ENCODE measurements around the gene CRTAC1.
A peak's percentile ranks its signal among the peaks of the same experiment; 100 is the strongest.

Gene CRTAC1

GRCh38 chr10:98030093-98030821 lies at the start of gene CRTAC1:
TSS of gene CRTAC1 (minus strand) at chr10:98030621. CDS start at chr10:98030472, 149 bp downstream.
- peak within 1 kb of the TSS; percentile 58 for H3K4me3 ChIP-seq (ENCODE audit: low read depth, low read length)

GRCh38 chr10:98078774-98079173 lies 48.4 kb upstream of the CRTAC1 start:
- no peak overlapping the region for H3K4me3 ChIP-seq (ENCODE audit: low read depth, low read length)

- H3K4me3 ChIP-seq (ENCODE audit: low read depth, low read length) = no peak overlapping the region
These were observed 46.8 kb upstream of the CRTAC1 start for GRCh38 chr10:98077223-98077622.

GRCh38 chr10:98076086-98076485 lies 45.7 kb upstream of the CRTAC1 start:
- H3K4me3 ChIP-seq (ENCODE audit: low read depth, low read length) = no peak overlapping the region

DNA sequence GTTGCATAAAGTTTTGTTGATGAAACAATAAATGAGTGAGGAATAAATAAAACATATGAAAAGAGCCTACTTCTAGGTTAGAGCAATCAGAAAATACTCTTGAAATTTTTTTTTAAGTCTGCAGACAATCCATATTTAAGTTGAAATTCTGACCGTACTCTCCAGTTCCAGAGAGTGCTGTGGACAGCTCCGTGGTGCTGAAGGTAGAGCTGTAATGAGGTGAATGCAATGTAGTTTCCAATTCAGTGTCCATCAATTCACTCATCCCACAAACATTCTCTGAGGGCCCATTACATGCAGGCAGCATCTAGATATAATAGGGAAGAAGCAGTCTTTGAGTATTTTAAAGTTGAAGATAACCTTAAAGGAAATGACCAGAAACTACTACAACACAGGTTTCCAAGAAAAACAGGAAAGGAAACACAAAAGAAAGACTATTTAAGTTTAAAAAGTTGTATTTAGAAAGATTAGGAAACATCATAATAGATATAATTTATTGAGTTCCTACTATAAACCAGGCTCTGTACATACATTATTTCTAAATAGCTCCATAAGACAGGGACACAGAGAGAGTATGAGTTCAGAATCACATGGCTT lies 44.0 kb upstream of the CRTAC1 start:
- H3K4me3 ChIP-seq (ENCODE audit: low read depth, low read length) = no peak overlapping the region

- H3K4me3 ChIP-seq (ENCODE audit: low read depth, low read length) = no peak overlapping the region
These were observed 36.7 kb upstream of the CRTAC1 start for GRCh38 chr10:98067165-98067564.

DNA sequence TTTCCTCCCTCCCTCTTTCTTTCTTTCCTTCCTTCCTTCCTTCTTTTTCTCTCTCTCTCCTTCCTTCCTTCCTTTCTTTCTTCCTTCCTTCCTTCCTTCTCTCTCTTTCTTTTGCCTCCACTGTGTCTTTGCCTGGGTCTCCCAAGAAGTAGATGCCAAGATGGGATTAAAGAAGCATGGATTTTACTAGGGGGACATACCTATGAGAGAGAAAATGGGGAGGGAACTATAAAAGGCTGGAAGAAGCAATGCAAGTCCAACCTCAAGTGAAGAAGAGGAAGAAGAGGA lies 33.3 kb upstream of the CRTAC1 start:
- no peak overlapping the region for H3K4me3 ChIP-seq (ENCODE audit: low read depth, low read length)

DNA sequence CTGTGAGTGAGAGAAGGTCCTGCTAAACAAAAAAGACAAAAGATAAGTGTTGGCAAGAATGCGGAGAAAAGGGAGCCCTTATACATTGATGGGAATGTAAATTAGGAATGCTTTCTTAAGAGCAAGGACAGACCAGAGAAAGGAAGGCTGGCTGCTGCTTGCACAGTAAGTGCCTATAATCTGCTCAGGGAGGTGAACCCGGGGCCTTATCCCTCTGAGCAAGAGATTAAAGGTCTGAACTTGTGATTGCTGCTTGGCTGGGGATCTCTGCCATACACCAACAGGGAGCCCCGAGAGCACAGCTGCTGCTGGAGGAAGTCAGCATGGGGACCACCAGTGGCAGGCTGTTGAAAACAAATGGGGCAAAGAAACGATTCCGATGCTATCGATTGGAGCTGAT lies 32.0 kb upstream of the CRTAC1 start:
- H3K4me3 ChIP-seq (ENCODE audit: low read depth, low read length) = no peak overlapping the region

GRCh38 chr10:98060079-98060478 lies 29.7 kb upstream of the CRTAC1 start:
- no peak overlapping the region for H3K4me3 ChIP-seq (ENCODE audit: low read depth, low read length)

DNA sequence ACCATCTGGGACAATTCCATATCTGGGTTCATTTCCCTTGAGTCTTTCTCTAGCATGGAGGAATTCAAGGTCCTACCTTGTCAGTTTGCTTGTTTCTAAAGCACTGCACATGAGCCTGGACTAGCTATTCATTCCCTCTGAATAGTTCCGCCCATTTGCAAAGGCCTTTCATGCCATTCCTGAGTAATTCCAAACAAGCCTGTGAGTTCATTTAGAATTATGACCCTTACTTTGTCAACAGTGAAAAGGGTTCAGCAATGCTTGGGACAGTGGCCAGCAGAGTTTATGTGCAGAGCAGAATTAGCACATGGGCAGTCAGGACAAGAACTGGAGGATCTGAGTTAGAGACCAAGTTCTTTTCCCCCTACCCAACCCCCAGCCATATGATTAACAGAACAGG lies 27.9 kb upstream of the CRTAC1 start:
- no peak overlapping the region for H3K4me3 ChIP-seq (ENCODE audit: low read depth, low read length)

DNA sequence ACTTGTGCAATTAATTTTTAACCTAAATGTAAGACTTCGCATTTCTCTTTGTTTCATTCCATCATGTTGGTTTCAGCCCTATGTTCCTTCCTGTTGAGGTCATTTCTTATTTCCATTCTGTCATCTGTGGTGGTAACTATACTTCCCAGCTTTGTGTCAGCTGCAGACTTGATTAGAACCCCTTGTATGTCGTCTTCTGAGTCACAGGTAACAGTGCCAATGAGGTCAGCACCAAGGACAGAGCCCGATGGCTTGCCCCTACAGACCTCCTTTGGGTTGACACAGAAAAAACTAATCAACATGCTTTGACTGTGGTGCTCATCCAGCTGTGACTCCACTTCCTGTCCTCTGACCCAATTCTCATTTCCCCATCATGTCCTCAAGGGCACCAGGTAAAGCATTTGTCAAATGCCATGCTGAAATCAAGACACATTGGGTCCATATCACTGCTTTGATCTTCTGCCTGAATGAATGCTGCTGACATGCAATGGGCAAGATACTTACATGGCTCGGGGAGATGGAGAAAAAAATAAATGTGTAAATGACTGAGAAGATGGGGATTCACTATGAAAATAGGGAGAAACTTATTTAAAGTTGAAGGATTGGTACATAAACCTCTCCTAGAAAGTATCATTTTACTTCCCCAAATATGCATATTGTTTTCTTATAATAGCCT lies 25.6 kb upstream of the CRTAC1 start:
- H3K4me3 ChIP-seq (ENCODE audit: low read depth, low read length) = no peak overlapping the region

DNA sequence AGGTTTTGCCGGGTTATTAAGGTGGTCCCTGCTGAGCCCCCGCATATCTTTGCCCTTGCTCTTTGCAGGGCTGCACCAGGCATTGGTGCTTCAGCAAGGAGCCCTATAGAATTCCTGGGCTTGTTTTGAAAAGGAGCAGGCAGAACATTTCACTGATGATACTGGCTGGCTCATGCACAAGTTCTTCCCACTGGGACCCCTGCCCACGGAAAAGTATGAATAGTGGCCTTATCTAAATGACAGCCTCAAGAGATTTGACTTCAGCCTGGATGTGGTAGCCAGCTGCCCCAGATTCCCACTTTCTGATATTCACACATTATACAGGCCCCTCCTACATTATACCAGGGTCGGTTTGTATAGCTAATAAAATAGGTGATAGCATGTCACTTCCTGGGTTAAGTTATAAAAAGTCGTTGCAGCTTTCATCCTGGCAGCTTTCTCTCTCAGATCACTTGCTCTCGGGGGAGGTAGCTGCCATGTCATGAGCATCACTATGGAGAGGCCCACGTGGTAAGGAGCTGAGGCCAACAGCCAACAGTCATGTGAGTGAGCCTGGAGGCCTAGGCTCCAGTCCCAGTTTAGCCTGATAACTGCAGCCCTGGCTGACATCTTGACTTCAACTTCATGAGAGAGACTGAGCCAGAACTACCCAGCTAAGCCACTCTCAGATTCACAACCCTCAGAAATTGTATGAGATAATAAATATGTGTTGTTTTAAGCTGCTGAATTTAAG lies 16.8 kb upstream of the CRTAC1 start:
- H3K4me3 ChIP-seq (ENCODE audit: low read depth, low read length) = no peak overlapping the region

GRCh38 chr10:98045785-98046389 lies 15.5 kb upstream of the CRTAC1 start:
- no peak overlapping the region for H3K4me3 ChIP-seq (ENCODE audit: low read depth, low read length)

GRCh38 chr10:98041352-98042043 lies 11.1 kb upstream of the CRTAC1 start:
- H3K4me3 ChIP-seq (ENCODE audit: low read depth, low read length) = no peak overlapping the region

- H3K4me3 ChIP-seq (ENCODE audit: low read depth, low read length) = no peak overlapping the region
These were observed 9.4 kb upstream of the CRTAC1 start for GRCh38 chr10:98039690-98040381.

GRCh38 chr10:98038288-98038687 lies 7.9 kb upstream of the CRTAC1 start:
- H3K4me3 ChIP-seq (ENCODE audit: low read depth, low read length) = no peak overlapping the region

DNA sequence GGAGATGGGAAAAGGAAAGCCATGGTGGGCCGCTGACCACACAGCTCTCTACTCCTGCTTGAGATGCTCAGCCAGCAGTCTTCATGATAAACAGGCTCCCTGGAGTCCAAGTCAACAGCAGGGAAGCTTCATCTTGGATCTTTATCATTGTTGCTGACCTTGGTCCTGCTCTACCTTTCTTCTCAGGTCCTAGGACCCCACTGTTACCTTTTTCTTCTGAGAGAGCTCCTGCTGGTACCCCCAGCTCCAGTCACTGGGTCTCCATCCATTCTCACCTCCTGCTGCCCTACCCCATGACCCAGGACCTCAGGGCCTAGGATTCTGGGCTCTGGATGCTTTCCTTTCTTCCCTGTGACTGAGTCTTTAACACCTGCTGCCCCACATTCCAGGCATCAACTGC lies 5.2 kb upstream of the CRTAC1 start:
- H3K4me3 ChIP-seq (ENCODE audit: low read depth, low read length) = no peak overlapping the region

GRCh38 chr10:98033515-98033914 lies 3.1 kb upstream of the CRTAC1 start:
- no peak overlapping the region for H3K4me3 ChIP-seq (ENCODE audit: low read depth, low read length)

GRCh38 chr10:98031440-98031839 lies 1.0 kb upstream of the CRTAC1 start:
- peak overlapping the region; percentile 13 for H3K4me3 ChIP-seq (ENCODE audit: low read depth, low read length)

DNA sequence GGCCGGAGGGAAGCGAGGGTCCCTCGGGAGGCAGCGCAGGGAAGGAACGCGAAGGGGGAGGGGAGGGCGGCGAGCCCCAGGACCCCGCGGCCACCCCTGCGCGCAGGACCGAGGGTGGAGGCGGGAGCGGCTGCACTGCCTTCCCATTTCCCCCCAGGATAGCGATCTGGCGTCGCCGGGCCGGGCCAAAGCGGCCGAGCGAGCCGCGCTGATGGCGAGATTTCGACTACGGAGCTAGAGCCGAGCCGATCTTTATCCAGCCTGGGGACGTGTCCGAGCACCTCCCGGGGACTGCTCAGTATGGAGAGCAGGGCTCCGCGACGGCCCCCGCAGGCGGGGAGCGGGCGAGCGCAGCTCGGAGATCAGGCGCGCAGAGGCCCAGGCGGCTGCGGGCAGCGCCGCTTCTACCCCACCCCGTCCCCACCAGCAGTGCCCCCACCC lies 590 bp upstream of the CRTAC1 start:
- peak overlapping the region; percentile 58 for H3K4me3 ChIP-seq (ENCODE audit: low read depth, low read length)
